ENCODE data around the gene SERPINA3.

DNA sequence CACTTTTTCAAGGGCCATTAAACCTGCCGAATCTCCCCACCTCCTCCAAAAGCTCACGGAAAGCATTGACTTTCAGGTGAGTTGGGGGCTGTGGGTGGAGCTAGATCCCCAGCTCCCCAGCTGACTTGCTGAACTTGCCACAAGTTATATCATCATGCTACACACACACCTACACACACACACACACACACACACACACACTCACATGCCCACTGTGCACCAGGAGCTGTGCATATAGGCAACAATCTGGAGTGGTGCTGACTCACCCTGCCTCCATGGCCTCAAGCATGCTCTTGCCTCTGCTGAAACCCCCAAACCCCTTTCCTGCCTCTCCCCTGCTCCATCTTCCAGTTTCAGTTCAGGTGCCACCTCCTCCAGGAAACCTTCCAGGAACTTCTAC is 26.1 kb downstream of the SERPINA3 start:
- TF ChIP-seq, protein P1, sequence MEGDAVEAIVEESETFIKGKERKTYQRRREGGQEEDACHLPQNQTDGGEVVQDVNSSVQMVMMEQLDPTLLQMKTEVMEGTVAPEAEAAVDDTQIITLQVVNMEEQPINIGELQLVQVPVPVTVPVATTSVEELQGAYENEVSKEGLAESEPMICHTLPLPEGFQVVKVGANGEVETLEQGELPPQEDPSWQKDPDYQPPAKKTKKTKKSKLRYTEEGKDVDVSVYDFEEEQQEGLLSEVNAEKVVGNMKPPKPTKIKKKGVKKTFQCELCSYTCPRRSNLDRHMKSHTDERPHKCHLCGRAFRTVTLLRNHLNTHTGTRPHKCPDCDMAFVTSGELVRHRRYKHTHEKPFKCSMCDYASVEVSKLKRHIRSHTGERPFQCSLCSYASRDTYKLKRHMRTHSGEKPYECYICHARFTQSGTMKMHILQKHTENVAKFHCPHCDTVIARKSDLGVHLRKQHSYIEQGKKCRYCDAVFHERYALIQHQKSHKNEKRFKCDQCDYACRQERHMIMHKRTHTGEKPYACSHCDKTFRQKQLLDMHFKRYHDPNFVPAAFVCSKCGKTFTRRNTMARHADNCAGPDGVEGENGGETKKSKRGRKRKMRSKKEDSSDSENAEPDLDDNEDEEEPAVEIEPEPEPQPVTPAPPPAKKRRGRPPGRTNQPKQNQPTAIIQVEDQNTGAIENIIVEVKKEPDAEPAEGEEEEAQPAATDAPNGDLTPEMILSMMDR (IDR thresholded peaks at IDR 0.05), result no peak
- no peak for TF ChIP-seq POLR2A (IDR thresholded peaks at IDR 0.05)
